GM21576 (cell line): Measurements from ENCODE around the gene FEM1C.

ENCODE experiments used
- ATAC-seq: cut with Tn5 transposase; IDR thresholded peaks from one replicate; pipeline ENCODE4 v1.9.1; 2021; ENCODE audit warnings: mild to moderate bottlenecking, moderate library complexity; ENCODE audit not compliant: unreplicated experiment

The FEM1C gene

DNA sequence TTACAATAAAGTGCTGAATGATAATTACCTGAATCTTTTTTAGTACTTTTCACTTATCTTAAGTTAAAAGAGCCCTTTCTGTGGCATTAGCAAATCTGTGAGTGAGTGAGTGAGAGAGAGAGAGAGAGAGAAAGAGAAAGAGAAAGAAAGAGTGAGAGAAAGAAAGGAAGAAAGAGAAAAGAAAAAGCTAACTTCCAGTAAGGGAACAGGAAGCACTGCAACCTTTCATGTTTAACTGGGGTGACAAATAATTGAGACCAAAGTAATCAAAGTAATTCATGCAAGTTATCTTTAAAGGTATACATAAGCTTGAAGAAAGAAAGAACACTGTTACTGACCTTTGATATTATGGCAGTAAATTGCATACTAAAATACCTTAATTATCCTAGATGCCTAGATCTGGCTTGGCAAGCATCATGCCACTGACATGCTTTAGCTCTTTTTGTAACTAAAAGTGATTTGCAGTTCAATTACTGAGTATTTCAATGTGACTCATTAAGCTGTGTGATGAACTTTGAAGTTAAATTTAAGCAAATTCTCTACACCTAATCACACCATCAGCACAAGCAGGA, 21.7 kb downstream of the FEM1C start:
- no peak for ATAC-seq

- no peak for ATAC-seq
Observed at GRCh38 chr5:115520191-115520590, 24.4 kb downstream of the FEM1C start.

DNA sequence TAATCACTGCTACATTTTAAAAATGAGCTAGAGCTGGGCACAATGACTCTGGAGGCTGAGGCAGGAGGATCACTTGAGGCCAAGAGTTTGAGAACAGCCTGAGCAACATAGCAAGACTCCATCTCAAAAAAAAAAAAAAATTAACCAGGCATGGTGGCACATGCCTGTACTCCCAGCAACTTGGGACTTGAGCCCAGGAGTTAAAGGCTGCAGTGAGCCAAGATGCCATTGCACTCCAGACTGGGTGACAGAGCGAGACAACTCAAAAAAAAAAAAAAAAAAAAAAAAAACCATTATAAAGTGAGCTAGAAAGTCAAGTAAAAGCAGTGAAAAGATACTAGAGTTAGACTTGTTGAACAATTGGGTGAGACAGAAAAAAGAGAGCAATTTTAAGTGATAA, 28.2 kb downstream of the FEM1C start:
- ATAC-seq: no peak

- no peak for ATAC-seq
Observed at GRCh38 chr5:115514220-115514619, 30.4 kb downstream of the FEM1C start.

- no peak for ATAC-seq
Observed at GRCh38 chr5:115511632-115512031, 32.9 kb downstream of the FEM1C start.

DNA sequence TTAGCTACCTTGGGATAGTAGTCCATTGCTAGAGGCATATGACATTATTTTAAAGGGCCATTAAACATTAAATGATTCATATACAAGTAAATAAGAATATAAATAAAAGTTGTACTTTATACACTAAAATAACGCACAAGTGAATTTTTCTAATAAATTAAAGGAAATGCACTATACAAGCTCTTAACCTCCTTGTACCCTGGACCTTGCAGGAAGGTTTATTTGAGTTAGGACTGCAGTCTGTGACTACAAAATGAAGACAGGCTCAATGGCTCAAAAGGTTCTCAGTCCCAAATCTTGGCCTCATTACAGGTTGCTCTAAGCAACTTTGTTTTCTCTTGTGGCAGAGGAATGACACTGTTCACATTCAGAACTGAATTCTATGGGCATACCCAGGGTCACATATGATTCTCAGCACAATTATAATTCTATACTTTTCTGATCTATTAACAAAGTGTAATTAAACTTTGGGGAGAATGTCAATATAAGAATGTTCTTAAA, 34.4 kb downstream of the FEM1C start:
- ATAC-seq: no peak

- no peak for ATAC-seq
Observed at GRCh38 chr5:115509547-115509946, 35.0 kb downstream of the FEM1C start.

GRCh38 chr5:115507681-115508080, 36.9 kb downstream of the FEM1C start:
- ATAC-seq: no peak

DNA sequence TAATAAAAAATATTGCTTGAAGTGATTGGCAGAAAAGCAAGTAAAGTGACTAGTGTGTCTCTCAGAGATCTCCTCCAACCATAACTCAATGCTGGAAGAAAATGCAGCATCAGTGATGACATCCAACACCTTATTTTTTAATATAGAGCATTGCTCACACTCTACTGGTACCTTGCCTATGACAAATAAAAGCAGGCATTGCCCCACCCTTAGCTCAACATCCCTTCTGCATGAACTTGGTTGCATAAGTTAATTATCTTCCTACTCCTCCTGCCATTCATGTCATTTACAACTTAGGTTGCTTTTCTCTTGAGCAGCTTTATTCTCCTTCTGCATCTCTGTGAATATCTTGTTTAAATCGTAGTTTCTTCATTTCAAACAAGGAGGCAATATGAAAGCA, 41.2 kb downstream of the FEM1C start:
- no peak for ATAC-seq

DNA sequence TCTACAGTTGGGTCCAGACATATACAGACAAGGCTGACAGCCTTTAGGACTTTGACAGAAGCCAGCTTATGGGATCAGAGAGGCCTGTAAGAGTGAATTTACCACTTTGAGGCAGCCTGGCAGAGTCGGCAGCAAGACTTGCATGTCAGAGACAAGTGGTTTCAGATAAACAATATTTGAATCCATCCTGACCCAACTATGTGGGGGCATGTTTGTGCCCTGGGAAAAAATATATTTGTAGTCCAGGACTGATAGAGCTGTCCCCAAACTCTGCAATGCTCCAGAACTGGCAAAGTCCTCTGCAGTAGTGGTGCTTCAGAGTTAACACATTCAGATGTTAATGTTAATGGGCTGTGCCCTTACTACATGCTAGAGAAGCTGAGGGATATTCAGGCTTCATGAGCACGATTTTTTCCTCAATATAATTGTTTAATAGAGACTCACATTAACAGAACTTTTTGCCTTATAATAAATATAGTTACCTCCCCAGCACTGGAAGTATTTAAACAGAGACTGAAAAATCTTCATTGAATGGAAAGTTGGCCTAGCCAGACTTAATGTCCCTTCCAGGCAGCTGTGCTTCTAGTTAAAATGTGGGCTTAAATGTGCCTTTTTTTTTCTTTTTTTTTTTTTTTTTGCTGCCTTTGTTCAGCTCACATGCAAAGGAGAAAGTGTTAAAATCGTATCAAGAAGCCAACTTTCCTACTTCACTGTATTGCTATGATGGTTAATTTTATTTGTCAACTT, 42.9 kb downstream of the FEM1C start:
- no peak for ATAC-seq

GRCh38 chr5:115500225-115500624, 44.4 kb downstream of the FEM1C start:
- ATAC-seq: no peak

DNA sequence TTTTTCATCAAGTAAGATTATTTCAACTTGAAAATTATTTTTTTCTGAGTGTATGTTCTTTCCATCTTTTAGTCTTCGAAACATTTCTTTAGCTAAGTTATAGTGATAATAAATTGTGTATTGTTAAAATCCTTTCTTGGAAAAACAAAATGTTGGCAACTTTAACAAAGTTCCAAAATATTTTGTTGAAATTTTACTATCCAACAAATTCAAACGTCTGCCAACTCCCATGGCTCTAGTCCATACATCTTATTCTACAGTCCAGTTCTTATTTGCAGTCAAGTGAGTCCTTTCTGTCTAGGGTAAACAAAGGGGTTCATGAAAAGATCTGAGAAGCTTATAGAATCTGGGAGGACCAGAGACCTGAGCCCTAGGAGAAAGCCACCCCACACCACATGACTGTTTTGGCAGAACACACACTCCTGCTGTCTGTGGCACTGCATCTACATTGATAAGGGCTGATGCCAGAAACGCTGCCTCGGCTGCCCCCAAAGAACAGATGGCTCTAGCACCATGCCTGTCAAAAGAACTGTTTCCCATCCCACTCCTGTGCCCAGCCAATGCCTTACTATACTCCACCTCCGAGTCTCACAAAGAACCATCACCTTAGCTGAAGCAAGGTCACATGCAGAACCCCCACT, 47.5 kb downstream of the FEM1C start:
- no peak for ATAC-seq

DNA sequence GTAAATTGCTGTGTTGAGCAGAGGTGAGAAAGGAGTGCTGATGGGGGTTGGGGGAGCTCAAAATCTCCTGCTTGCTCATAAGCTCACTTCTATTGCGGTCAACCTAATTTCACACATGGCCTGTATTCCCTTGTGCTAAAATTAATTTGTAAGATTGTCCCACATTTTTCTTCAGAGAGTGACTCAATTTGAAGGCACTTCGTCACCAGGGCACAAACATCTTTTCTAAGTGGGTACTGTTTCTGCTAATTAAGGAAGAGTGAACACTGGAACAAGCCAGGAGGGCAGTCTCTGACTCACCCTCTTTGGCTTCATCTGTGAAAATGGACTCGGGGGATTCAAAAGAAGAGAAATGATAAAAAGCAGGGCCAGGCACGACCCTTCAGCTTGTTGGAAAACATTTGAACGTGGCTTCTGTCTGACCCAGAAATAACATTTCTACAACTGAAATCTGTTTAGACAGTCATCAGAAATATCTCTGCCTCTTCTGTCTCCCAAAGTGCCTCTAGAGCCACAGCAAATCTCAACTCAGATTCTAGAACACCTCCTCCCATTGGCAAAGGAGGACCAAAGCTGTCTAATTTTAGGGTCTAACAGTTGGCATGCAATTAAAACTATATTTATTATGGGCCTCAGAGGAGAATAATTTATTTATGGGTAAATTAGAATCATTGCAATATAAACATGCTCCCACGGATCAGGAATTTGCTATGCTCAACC, 49.8 kb downstream of the FEM1C start:
- ATAC-seq: peak; percentile 47

DNA sequence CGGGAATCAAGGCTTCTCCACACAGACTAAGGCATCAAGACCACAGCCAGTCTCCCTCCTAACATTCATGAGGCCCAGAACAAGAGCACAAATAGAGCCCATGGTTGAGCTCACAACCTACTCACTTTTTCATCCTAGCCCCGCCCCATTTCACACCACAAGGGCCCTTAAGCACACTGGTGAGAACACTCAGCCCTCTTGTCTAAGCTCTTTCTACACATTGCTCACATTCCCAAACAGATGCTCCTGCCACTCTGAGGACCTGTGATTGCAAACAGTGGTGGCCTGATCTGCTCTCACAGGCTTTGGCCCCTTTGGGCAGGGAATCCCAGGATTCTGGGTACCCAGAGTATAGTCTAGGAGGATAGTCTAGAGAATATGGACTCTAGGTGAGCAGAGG, 54.0 kb downstream of the FEM1C start:
- no peak for ATAC-seq

DNA sequence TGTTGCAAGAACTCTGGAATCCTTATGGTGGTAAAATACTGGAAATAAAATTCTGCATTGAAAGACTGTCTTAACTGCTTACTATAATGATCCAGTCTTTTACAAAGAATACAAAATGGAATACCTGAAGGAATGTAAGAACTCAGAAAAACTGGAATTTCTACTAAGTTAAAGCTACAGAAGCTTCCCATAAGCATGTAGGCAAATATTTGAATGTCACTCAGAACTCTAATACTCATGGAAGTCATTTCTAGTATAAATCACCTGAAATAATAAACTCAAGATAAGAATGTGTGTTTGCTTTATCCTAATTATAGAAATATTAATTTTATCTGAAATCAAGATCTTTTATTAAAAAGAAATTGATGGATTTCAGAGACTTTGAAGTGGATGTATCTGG, 54.8 kb downstream of the FEM1C start:
- ATAC-seq: no peak

GRCh38 chr5:115487756-115488155, 56.8 kb downstream of the FEM1C start:
- ATAC-seq: no peak

DNA sequence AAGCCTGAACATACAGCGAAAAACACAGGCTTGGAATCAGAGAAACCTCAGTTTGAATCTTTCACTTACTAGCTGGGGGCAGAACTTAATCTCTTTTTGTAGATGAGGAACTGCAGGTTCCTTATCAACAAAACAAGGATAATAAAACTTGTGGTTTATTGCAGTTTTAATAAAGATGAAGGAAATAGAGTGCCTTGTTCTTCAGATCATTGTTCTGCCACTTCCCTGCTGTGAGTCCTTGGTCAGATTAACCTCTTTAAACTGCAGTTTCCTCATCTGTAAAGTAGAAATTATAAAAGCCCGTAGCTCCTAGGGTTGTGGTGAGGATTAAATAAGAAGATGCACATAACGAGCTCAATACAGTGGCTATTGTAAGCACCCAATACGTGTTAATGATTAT, 57.4 kb downstream of the FEM1C start:
- ATAC-seq: no peak

- no peak for ATAC-seq
Observed at GRCh38 chr5:115486728-115487127, 57.8 kb downstream of the FEM1C start.

DNA sequence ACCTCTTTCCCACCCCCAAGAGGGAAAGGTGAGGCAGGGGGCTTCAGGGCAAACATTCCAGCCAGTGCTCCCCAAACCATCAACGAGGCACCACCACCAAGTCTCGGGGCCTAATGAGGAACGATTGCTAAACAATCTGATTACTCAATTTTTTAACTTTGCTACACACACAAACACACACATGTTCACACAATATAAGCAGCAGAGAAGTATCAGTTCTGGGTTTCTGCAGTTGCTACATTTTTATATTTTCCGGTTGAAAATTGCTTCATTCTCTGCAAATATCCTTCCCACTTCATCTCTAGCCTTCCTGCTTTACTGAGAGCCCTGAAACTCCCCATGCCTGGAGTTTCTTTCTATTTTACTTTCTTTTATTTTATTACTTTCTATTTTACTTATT, 60.2 kb downstream of the FEM1C start:
- peak; percentile 33 for ATAC-seq

DNA sequence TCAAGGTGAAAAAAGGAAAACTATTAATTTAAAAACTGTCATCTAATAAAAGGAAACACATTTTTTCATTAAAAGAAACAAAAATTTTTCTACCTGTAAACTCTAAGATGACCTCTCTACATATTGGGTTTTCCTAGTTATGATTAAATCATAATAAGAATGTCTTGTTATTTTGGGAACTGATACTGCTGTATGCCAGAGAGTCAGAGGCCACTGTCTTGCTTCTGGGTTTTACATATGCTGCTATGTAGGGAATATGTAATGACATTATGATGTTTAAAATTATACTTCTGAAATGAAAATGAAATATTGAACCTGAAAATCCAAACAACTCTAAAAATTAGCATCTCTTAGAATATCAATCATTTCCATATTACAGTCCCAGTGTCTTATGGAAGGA, 63.7 kb downstream of the FEM1C start:
- no peak for ATAC-seq

DNA sequence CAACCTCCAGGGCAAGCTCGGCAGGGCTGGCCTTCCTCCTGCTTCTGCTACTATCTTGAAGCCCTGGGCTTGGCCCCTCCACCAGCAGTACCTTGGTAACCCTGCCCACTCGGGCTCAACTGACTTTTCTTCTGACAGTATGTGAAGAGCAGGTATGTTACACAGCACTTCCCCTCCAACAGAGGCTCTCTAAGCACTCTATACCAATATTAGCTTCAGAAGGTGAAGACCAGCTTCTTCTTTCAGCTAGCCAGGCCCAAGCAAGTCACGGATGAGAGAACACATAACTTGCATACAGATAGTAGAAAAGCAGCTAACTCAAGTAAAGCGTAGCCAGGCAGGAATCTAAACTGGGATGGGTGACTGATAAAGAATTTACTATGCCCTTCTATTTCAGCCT, 64.3 kb downstream of the FEM1C start:
- ATAC-seq: peak; percentile 74
